Measurements from ENCODE around the gene TACR1. TPM values are rescaled to one million over a fixed set of nuclear protein-coding genes. Genes with fewer than 3 reads are reported as not detected.
A peak's percentile ranks its signal among the peaks of the same experiment; 100 is the strongest.
"Not testable (repeated sequence)": the region's sequence is repeated elsewhere in the genome, so short reads cannot be mapped to it uniquely, and the experiment has no call there.

TACR1 gene
- total RNA-seq, 2 donors from 2014 or later = 3.9 to 6.0 TPM

- Histone ChIP-seq H3K27me3 (replicated peaks; ENCODE audit: insufficient read depth) (no peaks in the 10 kb centered on the region), H3K36me3 (no peaks in the 10 kb centered on the region), H3K27ac (no peak overlapping the region), H3K4me1 (ENCODE audit: control insufficient read depth in 1 of 2, low read depth in 2 of 2) (no peaks in the 10 kb centered on the region), H3K4me3 (no peak overlapping the region), H3K9me3 (no peaks in the 10 kb centered on the region)
- no peak for ATAC-seq (ENCODE audit: insufficient number of reproducible peaks, low FRiP score, low read depth)
- no peak for DNase-seq (ENCODE audit: low spot score)
- TF ChIP-seq CTCF (IDR thresholded peaks at IDR 0.05) = no peak
Observed at GRCh38 chr2:75173740-75174139, 25.6 kb downstream of the TACR1 start.

GRCh38 chr2:75171423-75171822, 27.9 kb downstream of the TACR1 start:
- not testable (repeated sequence) for H3K27me3 ChIP-seq (replicated peaks; ENCODE audit: insufficient read depth); H3K27ac ChIP-seq; H3K4me1 ChIP-seq (ENCODE audit: control insufficient read depth in 1 of 2, low read depth in 2 of 2); H3K4me3 ChIP-seq; H3K9me3 ChIP-seq; H3K36me3 ChIP-seq; DNase-seq (ENCODE audit: low spot score); ATAC-seq (ENCODE audit: insufficient number of reproducible peaks, low FRiP score, low read depth)

GRCh38 chr2:75170889-75171288, 28.4 kb downstream of the TACR1 start:
- Histone ChIP-seq H3K36me3 (no peaks in the 10 kb centered on the region), H3K4me1 (ENCODE audit: control insufficient read depth in 1 of 2, low read depth in 2 of 2) (no peaks in the 10 kb centered on the region), H3K27me3 (replicated peaks; ENCODE audit: insufficient read depth) (no peaks in the 10 kb centered on the region), H3K9me3 (no peaks in the 10 kb centered on the region), H3K27ac (no peak overlapping the region), H3K4me3 (no peak overlapping the region)
- ATAC-seq (ENCODE audit: insufficient number of reproducible peaks, low FRiP score, low read depth) = no peak
- no peak for TF ChIP-seq CTCF (IDR thresholded peaks at IDR 0.05)
- no peak for DNase-seq (ENCODE audit: low spot score)

- H3K4me1 ChIP-seq (ENCODE audit: control insufficient read depth in 1 of 2, low read depth in 2 of 2) = no peaks in the 10 kb centered on the region
- no peaks in the 10 kb centered on the region for H3K9me3 ChIP-seq
- no peaks in the 10 kb centered on the region for H3K36me3 ChIP-seq
- TF ChIP-seq CTCF (IDR thresholded peaks at IDR 0.05) = no peak
- H3K4me3 ChIP-seq = no peak overlapping the region
- no peak overlapping the region for H3K27ac ChIP-seq
- no peaks in the 10 kb centered on the region for H3K27me3 ChIP-seq (replicated peaks; ENCODE audit: insufficient read depth)
- ATAC-seq (ENCODE audit: insufficient number of reproducible peaks, low FRiP score, low read depth) (no peak), DNase-seq (ENCODE audit: low spot score) (no peak)
Observed at GRCh38 chr2:75168186-75168585, 31.1 kb downstream of the TACR1 start.

GRCh38 chr2:75166491-75166890, 32.8 kb downstream of the TACR1 start:
- no peaks in the 10 kb centered on the region for H3K36me3 ChIP-seq
- H3K4me3 ChIP-seq = no peak overlapping the region
- no peak for TF ChIP-seq CTCF (IDR thresholded peaks at IDR 0.05)
- H3K4me1 ChIP-seq (ENCODE audit: control insufficient read depth in 1 of 2, low read depth in 2 of 2) = peaks cover 8 to 16% of the 10 kb centered on the region in 2 donors
- H3K27me3 ChIP-seq (replicated peaks; ENCODE audit: insufficient read depth) = no peaks in the 10 kb centered on the region
- no peaks in the 10 kb centered on the region for H3K9me3 ChIP-seq
- DNase-seq (ENCODE audit: low spot score) (no peak), ATAC-seq (ENCODE audit: insufficient number of reproducible peaks, low FRiP score, low read depth) (no peak)
- H3K27ac ChIP-seq = no peak overlapping the region

- peak overlapping the region in 1 of 2 donors; percentile 38 for H3K27ac ChIP-seq
Observed at GRCh38 chr2:75162897-75163296, 36.4 kb downstream of the TACR1 start.

More at GRCh38 chr2:75162897-75163296, 36.4 kb downstream of the TACR1 start:
- no peak for TF ChIP-seq CTCF (IDR thresholded peaks at IDR 0.05)
- H3K9me3 ChIP-seq = no peaks in the 10 kb centered on the region
- no peak for ATAC-seq (ENCODE audit: insufficient number of reproducible peaks, low FRiP score, low read depth)
- H3K36me3 ChIP-seq = no peaks in the 10 kb centered on the region
- no peak for DNase-seq (ENCODE audit: low spot score)
- no peak overlapping the region for H3K4me3 ChIP-seq
- H3K27me3 ChIP-seq (replicated peaks; ENCODE audit: insufficient read depth) = no peaks in the 10 kb centered on the region
- H3K4me1 ChIP-seq (ENCODE audit: control insufficient read depth in 1 of 2, low read depth in 2 of 2) = peaks cover 8 to 17% of the 10 kb centered on the region in 2 donors
